GM19099 (cell line): Measurements from ENCODE around the gene REX1BD.

Source experiments
- POLR2A ChIP-seq: IDR thresholded peaks from 3 replicates; pipeline ENCODE4 v1.6.1; 2011; ENCODE audit warnings: low read depth; ENCODE audit not compliant: insufficient read length; ENCODE audit errors: extremely low read depth

The REX1BD gene

GRCh38 chr19:18568367-18568766, 20.2 kb upstream of the REX1BD start:
- no peak for TF ChIP-seq POLR2A

GRCh38 chr19:18571564-18572344, 16.8 kb upstream of the REX1BD start, which contains the start of gene UBA52:
TSS of gene UBA52 (plus strand) at chr19:18571857. CDS start at chr19:18573301, 1,444 bp downstream.
- TF ChIP-seq POLR2A, result peak; percentile 97

- no peak for TF ChIP-seq POLR2A
These were observed 13.8 kb upstream of the REX1BD start for GRCh38 chr19:18574691-18575291.

- TF ChIP-seq POLR2A, result no peak
These were observed 12.2 kb upstream of the REX1BD start for GRCh38 chr19:18576383-18576782.

GRCh38 chr19:18577365-18577914, 11.2 kb upstream of the REX1BD start:
- no peak for TF ChIP-seq POLR2A

- TF ChIP-seq POLR2A, result no peak
These were observed 8.3 kb upstream of the REX1BD start for GRCh38 chr19:18580311-18580710.

- TF ChIP-seq POLR2A, result no peak
These were observed 2.3 kb upstream of the REX1BD start for GRCh38 chr19:18586306-18586705.

- no peak for TF ChIP-seq POLR2A
These were observed 1.0 kb upstream of the REX1BD start for GRCh38 chr19:18587561-18587960.

GRCh38 chr19:18587962-18588610, 512 bp upstream of the REX1BD start:
- no peak for TF ChIP-seq POLR2A

GRCh38 chr19:18589380-18590272, 1.0 kb downstream of the REX1BD start:
- no peak for TF ChIP-seq POLR2A

GRCh38 chr19:18590273-18591272, 2.0 kb downstream of the REX1BD start:
- TF ChIP-seq POLR2A, result no peak

- TF ChIP-seq POLR2A, result no peak
These were observed 3.3 kb downstream of the REX1BD start for GRCh38 chr19:18591735-18592385.

- no peak for TF ChIP-seq POLR2A
These were observed 4.9 kb downstream of the REX1BD start for GRCh38 chr19:18593367-18594095.
